H1 (cell line): ENCODE data around the gene TSC1.

Source experiments
- CEBPB ChIP-seq: IDR thresholded peaks from 2 replicates; pipeline ENCODE4 v1.6.1; 2012; ENCODE audit warnings: low read depth, low read length
- CHD7 ChIP-seq: fragments of 300-600 bp; sonication (generic); IDR thresholded peaks from 2 replicates; pipeline ENCODE4 v1.7.1; 2012; ENCODE audit warnings: low read length, moderate library complexity, mild to moderate bottlenecking, inconsistent platforms; ENCODE audit not compliant: insufficient replicate concordance
- CREB1 ChIP-seq: IDR thresholded peaks from 2 replicates; pipeline ENCODE4 v1.6.1; 2012; ENCODE audit warnings: inconsistent platforms
- CTCF ChIP-seq, 3 experiments: IDR thresholded peaks; 1 replicate in 2 of 3; 2 replicates in 1 of 3; pipeline versions ENCODE4 v1.5.1 to v1.6.1; 2011; ENCODE audit warnings: low read length in 3 of 3, mild to moderate bottlenecking in 3 of 3, inconsistent platforms in 2 of 3, low read depth in 1 of 3, moderate library complexity in 1 of 3; ENCODE audit not compliant: insufficient read depth in 1 of 3; ENCODE audit errors: control extremely low read depth in 1 of 3
- EGR1 ChIP-seq: IDR thresholded peaks from 2 replicates; pipeline ENCODE4 v1.6.1; 2011; ENCODE audit warnings: low read depth, low read length, borderline replicate concordance
- EP300 ChIP-seq, 2 experiments: IDR thresholded peaks; 1 replicate in 1 of 2; 2 replicates in 1 of 2; pipeline ENCODE4 v1.6.1; 2011 to 2012; ENCODE audit warnings: low read depth in 2 of 2, low read length in 2 of 2, mild to moderate bottlenecking in 2 of 2, borderline replicate concordance in 1 of 2, inconsistent platforms in 1 of 2, moderate library complexity in 1 of 2
- JUN ChIP-seq: IDR thresholded peaks from 2 replicates; pipeline ENCODE4 v1.6.1; 2011; ENCODE audit warnings: low read depth, mild to moderate bottlenecking, improper control_type of control experiment, low read length
- POLR2A ChIP-seq, 2 experiments: IDR thresholded peaks; 1 replicate in 1 of 2; 2 replicates in 1 of 2; pipeline ENCODE4 v1.6.1; 2011; ENCODE audit warnings: low read depth in 2 of 2, low read length in 2 of 2, mild to moderate bottlenecking in 2 of 2; ENCODE audit errors: control extremely low read depth in 1 of 2
- RAD21 ChIP-seq, 2 experiments: IDR thresholded peaks in 1 of 2; conservative IDR thresholded peaks in 1 of 2; 2 replicates each; pipeline ENCODE4 v1.6.1; 2011; ENCODE audit warnings: low read depth in 2 of 2, low read length in 2 of 2, improper control_type of control experiment in 1 of 2, inconsistent platforms in 1 of 2, mild to moderate bottlenecking in 1 of 2, moderate library complexity in 1 of 2
- RXRA ChIP-seq: IDR thresholded peaks from 2 replicates; pipeline ENCODE4 v1.6.1; 2011; ENCODE audit warnings: low read depth, mild to moderate bottlenecking, low read length, moderate library complexity; ENCODE audit not compliant: insufficient read depth
- SAP30 ChIP-seq: fragments of 300-600 bp; sonication (generic); IDR thresholded peaks from 2 replicates; pipeline ENCODE4 v1.7.1; 2012; ENCODE audit warnings: low read length, moderate library complexity, mild to moderate bottlenecking, inconsistent platforms; ENCODE audit not compliant: insufficient read depth, insufficient replicate concordance

GRCh38 chr9:132857616-132858342 lies 86.6 kb downstream of the TSC1 start:
- TF ChIP-seq CTCF (IDR thresholded peaks at IDR 0.05; ENCODE audit: control extremely low read depth in 1 of 3, insufficient read depth in 1 of 3, low read depth in 1 of 3, low read length in 3 of 3) (no peak), POLR2A (IDR thresholded peaks at IDR 0.05; ENCODE audit: control extremely low read depth in 1 of 2, low read depth in 2 of 2, low read length in 2 of 2) (no peak), SAP30 (no peak), CEBPB (no peak), RXRA (no peak), EGR1 (no peak), EP300 (IDR thresholded peaks at IDR 0.05; ENCODE audit: borderline replicate concordance in 1 of 2, low read depth in 2 of 2, low read length in 2 of 2) (no peak), RAD21 (IDR thresholded peaks at IDR 0.05 in 1 of 2, conservative IDR thresholded peaks at IDR 0.05 in 1 of 2; ENCODE audit: low read depth in 2 of 2, low read length in 2 of 2) (no peak), JUN (no peak), CREB1 (no peak), CHD7 (no peak)
